ENCODE data around the gene ZNF791.
"Not testable (repeated sequence)": the region's sequence is repeated elsewhere in the genome, so short reads cannot be mapped to it uniquely, and the experiment has no call there.

Gene ZNF791

DNA sequence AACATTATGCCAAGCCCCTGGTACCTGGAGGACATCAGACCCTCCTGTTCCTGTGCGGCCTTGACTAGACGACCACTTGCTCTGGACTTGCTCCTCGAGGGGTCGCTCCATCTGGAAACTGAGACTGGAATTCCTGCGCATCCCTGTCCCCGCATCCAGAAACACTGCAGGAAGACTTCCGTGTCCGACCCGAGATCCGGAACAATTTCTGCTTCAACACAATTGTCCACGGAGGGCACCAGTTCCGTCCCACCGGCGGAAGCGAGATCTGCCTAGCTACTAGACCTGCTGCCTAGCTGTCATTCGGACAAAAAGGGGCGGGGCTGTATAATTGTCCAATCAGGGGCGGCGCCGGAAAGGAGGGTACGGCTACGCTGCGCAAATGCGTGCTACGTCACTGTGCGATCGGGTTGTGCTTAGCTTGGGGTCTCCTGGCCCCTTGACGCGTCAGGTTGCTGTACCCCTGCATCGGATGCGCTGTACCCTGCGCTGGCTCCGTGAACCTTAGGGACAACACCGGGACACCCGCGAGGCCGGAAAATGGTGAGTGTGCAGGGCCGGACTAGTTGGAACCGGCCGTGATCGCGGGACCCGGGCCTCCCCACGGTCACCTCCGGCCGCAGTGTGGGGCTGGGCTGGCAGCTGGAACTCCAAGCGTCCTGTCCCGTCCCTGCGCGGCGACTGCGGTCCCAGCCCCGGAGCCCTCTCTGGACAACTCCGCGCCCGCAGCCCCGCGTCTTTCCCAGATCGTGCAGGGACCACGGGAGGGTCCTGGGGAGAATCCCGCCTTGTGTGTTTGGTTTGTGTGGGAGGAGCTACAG is at the start of gene ZNF791, which contains the start of gene ZNF490:
Gene ZNF791 (plus strand): TSS at position 381 of the 821 bp plus-strand sequence. CDS start 160 bp downstream, at position 541.
Gene ZNF490 (minus strand): TSS at position 274 of the 821 bp plus-strand sequence. CDS start 133 bp downstream, at position 141.
- peak; percentile 99 for DNase-seq

DNA sequence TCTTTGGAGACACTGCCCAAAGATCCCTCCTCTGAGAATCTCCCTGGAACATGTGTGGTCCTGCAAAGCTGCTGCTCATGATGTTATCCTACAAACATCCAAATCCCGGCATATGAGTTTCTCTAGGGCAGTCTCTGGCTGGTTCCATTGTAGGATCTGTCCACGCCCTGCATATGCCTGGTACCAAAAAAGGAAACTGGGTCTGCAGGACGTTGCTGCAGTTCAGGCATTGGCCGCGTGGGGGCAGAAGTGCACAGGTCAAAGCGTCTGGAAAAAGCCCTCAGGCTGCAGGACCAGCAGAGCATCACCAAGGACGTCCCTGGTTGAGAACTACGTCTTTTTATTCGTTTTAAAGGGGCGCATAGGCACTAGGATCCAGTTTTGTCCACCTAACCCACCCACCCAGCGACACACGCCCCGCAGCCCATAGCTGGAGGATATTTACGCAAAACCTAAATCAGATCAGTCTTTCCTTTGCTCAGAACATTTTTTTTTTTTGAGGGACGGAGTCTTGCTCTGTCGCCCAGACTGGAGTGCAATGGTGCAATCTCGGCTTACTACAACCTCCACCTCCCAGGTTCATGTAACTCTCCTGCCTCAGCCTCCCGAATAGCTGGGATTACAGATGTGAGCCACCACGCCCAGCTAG is 46.6 kb upstream of the ZNF791 start:
- DNase-seq, result peak; percentile 87

DNA sequence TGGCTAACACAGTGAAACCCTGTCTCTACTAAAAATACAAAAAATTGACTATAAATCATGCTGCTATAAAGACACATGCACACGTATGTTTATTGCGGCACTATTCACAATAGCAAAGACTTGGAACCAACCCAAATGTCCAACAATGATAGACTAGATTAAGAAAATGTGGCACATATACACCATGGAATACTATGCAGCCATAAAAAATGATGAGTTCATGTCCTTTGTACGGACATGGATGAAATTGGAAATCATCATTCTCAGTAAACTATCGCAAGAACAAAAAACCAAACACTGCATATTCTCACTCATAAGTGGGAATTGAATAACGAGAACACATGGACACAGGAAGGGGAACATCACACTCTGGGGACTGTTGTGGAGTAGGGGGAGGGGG is 44.3 kb upstream of the ZNF791 start:
- not testable (repeated sequence) for DNase-seq

DNA sequence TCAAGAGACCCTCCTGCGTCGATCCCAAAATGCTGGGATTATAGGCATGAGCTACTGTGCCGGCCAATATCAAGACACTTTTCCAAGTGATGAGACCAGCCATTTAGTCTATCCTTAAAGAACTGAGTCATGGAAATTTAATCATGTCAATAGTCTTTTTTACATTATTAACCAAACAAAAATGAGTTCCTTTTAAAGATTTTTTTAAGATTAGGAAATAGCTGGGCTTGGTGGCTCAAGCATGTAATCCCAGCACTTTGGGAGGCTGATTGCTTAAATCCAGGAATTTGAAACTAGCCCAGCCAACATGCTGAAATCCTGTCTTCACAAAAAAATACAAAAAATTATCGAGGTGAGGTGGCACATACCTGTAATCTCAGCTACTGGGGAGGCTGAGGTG is 42.8 kb upstream of the ZNF791 start:
- no peak for DNase-seq

DNA sequence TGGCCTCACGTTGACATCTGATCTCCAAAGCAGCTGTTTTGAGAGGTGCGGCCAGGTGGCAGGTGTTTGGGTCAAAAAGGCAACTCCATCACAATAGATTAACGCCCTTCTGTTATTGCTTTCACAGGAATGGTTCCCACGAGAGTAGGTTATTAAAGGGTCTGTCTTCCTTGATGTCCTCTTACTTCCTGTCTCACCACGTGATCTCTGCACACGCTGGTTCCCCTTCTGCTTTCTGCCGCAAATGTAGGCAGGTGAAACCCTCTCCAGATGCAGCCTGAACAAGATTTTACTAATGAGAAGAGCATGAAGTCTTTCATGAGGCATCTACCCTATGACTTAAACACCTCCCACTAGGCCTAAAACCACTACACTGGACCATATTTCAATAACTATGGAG is 36.7 kb upstream of the ZNF791 start:
- DNase-seq, result peak; percentile 37

DNA sequence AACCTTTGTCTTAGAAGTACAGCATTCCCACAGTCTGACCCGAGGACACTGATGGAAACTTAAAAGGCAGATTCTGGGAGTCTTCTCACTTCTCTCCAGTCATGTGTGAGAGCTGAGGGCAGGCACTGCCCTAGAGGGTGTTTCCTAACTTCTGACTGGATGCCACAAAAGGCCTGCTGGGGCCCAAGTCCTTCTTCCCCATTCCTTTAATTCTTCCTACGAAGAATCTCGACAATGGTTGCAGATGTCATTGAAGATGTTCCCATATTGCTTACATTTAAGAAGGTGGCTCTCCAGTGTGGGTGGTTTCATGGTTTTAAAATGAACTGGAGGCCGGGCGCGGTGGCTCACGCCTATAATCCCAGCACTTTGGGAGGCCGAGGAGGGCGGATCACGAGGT is 32.1 kb upstream of the ZNF791 start:
- DNase-seq, result no peak

DNA sequence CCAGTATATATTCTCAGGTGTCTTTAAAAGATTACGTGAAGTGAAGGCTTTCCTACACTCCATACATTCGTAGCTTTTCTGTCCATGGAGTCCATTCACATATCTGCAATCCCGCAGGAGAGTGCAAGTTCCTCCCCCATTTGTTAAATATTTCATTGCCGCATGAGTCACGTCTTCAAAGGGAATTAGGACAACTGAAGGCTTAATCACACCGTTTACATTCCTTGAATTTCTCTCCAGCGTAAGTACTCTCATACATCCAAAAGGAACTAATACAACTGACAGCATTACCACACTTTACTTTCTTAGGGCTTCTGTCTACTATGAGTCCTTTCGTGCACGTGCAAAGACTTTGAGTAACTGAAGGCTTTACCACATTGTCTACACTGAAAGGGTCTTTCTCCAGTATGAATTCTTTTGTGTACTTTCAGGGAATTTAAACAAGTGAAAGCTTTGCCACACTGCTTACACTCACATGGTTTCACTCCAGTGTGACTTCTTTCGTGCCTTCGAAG is 30.5 kb upstream of the ZNF791 start:
- no peak for DNase-seq

DNA sequence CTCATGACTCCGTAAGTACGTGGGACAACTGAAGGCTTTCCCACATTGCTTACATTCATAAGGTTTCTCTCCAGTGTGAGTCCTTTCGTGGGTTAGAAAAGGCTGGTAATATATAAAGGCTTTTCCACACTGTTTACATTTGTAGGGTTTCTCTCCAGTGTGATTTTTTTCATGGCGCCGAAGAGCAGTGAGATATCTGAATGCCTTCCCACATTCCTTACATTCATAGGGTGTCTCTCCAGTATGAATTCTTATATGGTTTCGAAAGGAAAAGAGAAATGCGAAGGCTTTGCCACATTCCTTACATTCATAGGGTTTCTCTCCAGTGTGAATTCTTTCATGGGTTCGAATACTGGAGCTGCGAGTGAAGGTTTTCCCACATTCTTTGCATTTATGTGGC is 29.6 kb upstream of the ZNF791 start:
- no peak for DNase-seq

DNA sequence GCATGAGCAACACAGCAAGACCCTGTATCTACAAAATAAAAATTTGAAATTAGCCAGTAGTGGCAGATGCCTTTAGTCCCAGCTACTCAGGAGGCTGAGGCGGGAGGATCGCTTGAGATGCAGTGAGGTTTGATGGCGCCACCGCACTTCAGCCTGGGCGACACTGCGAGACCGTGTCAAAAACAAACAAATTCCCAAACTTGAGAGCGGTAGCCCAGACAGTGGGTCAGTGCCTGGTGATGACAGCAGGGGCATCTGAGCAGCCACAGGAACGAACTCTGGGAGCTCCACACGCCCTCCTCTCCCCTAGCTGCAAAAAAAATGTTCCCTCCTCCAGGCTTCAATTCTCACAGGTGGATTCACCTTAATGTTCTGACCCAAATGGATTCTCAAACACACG is 14.2 kb upstream of the ZNF791 start:
- DNase-seq, result no peak

DNA sequence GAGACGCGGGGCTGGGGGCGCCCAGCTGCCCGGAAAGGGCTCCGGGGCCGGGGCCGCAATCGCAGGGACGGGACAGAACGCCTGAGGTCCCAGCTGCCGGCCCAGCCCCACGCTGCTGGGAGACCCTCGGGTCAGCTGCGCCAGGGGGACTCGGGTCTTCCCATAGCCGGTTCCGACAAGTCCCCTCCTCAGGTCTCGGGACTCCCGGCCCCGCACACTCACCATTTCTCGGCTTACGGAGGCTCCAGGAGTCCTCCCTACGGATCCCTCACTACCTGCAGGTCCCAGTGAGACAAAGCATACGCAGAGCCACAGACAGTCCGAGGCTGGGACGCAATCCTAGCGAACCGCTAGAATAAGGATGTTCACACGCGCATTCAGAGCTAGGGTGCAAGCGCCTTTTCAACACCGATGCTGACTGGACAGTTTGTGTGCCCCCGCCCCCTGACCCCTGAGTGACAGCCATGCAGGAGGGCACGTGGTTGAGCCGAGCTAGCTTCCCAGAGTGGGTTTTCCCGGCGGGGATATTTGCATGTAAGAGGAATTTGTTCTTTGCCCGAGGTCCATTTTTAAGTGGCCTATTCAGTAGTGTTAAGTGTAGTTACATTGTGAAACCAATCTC is 13.7 kb upstream of the ZNF791 start:
- no peak for DNase-seq

DNA sequence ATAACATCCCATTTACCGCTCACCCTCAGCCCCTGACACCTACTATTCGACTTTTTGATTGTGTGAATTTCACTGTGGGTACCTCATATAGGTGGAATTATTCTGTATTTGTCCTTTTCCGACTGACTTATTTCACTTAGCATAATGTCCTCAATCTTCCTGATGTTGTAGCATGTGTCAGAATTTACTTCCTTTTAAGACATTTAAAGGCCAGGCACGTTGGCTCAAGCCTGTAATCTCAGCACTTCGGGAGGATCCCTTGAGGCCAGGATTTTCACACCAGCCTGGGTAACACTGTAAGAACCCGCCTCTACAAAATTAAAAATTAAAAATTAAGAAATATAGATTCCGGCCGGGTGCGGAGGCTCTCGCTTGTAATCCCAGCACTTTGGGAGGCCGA is 13.1 kb upstream of the ZNF791 start:
- no peak for DNase-seq

DNA sequence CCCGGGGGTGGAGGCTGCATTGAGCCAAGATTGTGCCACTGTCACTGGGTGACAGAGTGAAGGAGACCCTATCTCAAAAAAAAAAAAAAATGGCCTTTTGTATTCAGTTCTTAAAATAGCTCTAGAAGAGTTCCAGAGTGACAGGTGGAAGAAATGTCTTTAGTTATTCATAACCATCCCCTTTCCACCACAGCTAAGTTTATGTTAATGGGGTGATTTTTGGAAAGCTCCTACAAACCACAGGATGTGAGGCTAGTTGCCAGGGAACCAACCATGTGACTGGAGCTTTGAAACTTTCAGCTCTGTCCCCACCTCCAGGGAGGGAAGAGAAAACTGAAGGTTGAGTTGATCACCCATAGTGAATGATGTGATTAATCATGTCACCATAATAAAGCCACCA is 7.0 kb upstream of the ZNF791 start:
- peak; percentile 50 for DNase-seq

DNA sequence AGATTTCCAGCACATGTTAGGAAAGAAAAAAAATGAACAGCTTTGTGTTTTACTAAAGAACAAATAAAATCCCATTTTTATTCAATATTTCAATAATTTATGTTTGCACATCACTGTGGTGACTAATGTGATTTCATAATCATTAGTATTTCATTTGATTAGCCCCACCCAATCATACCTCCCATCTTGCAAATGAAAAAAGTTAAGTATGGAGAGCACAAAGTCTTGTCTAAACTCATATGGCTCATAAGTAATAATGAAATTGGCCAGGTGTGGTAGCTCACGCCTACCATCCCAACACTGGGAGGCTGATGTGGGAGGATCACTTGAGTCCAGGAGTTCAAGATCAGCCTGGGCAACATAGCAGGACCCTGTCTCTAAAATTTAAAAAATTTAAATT is 3.9 kb upstream of the ZNF791 start:
- DNase-seq, result no peak

DNA sequence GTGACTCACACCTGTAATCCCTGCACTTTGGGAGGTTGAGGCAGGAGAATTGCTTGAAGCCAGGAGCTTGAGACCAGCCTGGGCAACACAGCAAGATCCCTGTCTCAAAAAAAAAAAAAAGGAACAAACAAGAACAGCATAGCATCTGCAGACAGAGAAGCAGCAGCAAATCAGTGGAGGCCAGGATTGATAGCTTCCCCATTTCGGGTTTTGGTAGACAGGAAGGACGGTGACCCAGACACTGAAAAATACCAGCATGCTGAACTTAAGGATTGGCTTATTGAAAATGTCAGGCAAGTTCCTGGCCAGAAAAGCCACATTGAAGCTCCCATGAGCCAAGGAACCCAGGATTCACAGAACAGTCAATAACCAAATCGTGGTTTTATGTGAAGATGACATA is 3.1 kb upstream of the ZNF791 start:
- peak; percentile 68 for DNase-seq

DNA sequence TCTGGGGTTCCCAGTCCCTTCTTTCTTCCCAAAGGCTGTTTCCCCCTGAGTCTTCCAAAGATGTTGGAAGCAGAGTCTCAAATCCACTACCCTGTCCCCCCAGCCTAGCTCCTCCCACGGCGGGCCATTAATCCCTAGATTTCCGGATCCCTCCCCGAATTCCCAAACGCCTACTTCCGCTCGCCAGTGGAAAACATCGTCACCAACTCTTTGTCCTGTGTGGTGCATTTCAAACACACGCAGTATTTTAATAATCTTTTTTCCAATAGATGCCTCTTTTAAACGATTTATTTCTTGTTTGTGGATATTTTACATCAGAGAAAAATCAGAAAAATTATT is 610 bp downstream of the ZNF791 start:
- peak; percentile 32 for DNase-seq

DNA sequence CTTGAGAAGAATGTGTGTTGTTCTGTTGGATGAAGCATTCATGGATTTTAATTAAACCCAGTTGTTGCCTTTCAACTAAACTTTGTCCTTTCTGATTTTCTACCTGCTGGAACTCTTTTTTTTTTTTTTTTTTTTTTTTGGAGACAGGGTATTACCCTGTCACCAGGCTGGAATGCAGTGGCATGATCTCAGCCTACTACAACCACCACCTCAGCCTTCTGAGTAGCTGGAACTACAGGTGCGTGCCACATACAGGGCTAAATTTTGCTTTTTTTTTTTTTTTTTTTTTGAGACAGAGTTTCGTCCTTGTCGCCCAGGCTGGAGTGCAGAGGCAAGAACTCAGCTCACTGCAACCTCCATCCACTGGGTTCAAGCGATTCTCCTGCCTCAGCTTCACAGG is 6.9 kb downstream of the ZNF791 start:
- no peak for DNase-seq

DNA sequence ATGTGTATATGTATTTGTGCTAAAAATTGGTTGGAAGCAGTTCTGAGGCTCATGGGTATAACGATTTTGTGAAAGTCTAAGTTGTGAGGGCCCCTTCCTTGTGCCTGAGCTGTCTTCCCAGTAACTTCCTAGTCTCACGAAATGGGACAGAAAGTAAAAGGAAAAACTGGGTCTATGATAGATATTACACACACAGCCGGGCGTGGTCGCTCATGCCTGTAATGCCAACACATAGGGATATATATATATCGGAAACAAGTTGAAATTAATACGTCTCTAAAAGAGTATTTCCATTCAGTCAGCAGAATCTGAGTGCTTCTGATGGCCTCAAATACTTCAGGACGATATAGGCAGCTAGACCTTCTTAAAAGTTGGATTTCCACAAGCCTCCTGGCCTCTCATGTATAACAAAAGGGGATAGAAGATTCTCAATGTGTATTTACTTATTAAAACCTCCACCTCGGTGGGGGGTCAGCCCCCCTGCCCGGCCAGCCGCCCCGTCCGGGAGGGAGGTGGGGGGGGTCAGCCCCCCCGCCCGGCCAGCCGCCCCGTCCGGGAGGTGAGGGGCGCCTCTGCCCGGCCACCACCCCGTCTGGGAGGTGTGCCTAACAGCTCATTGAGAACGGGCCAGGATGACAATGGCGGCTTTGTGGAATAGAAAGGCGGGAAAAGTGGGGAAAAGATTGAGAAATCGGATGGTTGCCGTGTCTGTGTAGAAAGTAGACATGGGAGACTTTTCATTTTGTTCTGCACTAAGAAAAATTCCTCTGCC is 10.7 kb downstream of the ZNF791 start:
- DNase-seq, result not testable (repeated sequence)

DNA sequence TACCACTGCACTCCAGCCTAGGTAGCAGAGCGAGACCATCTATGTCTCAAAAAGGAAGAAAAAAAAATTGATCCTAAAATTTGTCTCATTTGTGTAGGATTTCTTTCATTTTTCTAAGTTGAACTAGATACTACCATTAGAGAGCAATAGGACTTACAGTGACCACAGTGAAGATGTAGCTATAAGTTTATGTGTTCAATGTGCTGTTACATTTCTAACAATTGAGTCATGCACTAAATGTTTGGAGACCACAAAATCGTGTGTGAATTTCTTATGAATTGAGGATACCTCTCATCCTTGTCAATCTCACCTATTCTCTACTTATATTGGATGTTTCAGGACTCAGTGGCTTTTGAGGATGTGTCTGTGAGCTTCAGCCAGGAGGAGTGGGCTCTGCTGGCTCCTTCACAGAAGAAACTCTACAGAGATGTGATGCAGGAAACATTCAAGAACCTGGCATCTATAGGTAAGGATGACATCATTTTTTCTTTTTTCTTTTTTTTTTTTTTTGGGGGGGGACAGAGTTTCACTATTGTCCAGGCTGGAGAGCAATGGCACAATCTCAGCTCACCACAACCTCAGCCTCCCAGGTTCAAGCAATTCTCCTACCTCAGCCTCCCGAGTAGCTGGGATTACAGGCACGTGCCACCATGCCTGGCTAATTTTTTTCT is 12.8 kb downstream of the ZNF791 start:
- DNase-seq, result no peak

DNA sequence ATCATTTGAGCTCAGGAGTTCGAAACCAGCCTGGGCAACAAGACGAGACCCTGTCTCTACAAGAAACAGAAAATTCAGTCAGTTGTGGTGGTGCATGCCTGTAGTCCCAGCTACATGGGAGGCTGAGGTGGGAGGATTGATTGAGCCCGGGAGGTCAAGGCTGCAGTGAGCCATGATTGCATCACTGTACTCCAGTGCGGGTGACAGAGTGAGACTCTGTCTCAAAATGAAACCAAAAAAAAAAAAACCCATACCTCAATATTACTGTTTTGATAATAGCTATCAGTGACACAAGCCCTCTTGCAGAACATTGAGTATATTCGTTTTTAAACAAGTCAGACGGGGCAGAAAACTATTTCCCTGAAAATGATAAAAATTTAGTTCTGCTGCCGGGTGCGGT is 16.2 kb downstream of the ZNF791 start:
- DNase-seq, result no peak

DNA sequence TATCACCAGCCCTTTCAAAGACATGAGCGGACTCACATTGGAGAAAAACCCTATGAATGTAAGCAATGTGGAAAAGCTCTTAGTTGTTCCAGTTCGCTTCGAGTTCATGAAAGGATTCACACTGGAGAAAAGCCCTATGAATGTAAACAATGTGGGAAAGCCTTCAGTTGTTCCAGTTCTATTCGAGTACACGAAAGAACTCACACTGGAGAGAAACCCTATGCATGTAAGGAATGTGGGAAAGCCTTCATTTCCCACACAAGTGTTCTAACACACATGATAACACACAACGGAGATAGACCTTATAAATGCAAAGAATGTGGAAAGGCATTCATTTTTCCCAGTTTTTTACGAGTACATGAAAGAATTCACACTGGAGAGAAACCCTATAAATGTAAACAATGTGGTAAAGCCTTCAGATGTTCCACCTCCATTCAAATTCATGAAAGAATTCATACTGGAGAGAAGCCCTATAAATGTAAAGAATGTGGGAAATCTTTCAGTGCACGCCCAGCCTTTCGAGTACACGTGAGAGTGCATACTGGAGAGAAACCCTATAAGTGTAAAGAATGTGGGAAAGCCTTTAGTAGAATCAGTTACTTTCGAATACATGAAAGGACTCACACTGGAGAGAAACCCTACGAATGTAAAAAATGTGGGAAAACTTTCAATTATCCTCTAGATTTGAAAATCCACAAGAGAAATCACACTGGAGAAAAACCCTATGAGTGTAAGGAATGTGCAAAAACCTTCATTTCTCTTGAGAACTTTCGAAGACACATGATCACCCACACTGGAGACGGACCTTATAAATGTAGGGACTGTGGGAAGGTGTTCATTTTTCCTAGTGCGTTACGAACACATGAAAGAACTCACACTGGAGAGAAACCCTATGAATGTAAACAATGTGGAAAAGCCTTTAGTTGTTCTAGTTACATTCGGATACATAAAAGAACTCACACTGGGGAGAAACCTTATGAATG is 17.6 kb downstream of the ZNF791 start:
- DNase-seq, result peak; percentile 40

DNA sequence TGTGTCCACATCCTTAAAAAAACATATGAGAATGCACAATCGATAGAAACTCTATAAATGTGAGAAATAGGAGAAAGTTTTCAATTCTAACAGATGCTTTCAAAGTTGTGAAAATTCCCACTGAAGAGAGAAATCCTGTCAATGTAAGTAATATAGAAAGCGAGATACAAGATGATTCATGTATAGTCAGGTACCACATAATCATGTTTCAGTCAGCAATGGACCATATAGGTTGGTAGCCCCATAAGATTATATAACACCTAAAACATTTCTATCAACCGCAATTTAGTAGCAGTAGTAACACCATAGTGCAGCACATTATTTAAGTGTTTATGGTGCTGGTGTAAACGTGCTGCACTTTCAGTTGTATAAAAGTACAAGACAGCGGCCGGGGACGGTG is 18.5 kb downstream of the ZNF791 start:
- no peak for DNase-seq

Data from MV-4-11 (cell line).